Tibial nerve (tissue), 4 donors: Measurements from ENCODE around the gene KCNK13.

Experiments
- CTCF ChIP-seq, 5 experiments: fragments of 200-600 bp in 3 of 5; fragments of 450-650 bp in 2 of 5; sonication (generic) in 3 of 5; IDR thresholded peaks; one replicate each; pipeline ENCODE4 v1.5.1; 2016 to 2019; ENCODE audit warnings: antibody characterized with exemption in 5 of 5, mild to moderate bottlenecking in 3 of 5, moderate library complexity in 2 of 5
- EP300 ChIP-seq, 2 donors: sonication (generic); formaldehyde crosslinking; IDR thresholded peaks; one replicate each; pipeline ENCODE4 v1.6.1; 2017; ENCODE audit warnings: antibody characterized with exemption in 2 of 2, mild to moderate bottlenecking in 1 of 2
- POLR2A ChIP-seq, 2 donors: fragments of 450-650 bp; IDR thresholded peaks; one replicate each; pipeline ENCODE4 v1.6.1; 2017; ENCODE audit warnings: antibody characterized with exemption in 2 of 2, mild to moderate bottlenecking in 2 of 2, moderate library complexity in 2 of 2

DNA sequence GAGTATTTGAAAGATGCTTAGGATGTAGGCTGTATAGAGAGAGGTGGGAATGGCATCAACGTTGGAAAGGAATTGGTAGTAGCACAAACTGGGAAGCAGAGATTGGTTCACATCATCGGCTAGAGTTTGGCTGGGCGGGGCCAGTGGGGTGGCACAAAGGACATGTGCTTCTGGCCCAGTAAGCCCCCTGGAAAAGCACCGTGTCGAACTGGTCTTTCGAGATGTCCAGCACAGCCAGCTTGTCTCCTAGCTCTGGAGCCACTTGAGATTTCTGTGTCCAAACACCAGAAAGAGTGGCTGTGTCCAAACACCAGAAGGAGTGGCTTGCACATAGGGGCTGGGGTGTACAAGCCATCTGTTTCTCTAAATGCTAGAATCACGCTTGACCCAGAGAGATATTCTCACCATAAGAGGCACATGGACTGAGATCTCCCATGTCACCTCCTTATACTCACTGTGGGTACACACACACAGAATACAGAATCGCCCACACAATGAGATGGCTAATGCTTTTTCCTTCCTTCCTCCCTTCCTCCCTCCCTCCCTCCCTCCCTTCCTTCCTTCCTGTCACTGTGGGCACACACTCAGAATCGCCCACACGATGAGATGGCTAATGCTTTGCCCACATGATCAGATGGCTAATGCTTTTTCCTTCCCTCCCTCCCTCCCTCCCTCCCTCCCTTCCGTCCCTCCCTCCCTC, 41.8 kb upstream of the KCNK13 start:
- TF ChIP-seq EP300 (IDR thresholded peaks at IDR 0.05): no peak
- no peak for TF ChIP-seq POLR2A (IDR thresholded peaks at IDR 0.05)
- TF ChIP-seq CTCF (IDR thresholded peaks at IDR 0.05): no peak
